Duodenal mucosa (tissue), 2 donors: ENCODE data around the gene RGMA.

Experiments used
- H3K27ac ChIP-seq: one replicate; pipeline ENCODE4 v1.7.0; 2013; ENCODE audit warnings: low read depth, low read length
- H3K27me3 ChIP-seq, 2 donors: one replicate each; pipeline ENCODE4 v1.7.0; 2013; ENCODE audit warnings: low read length in 2 of 2, control low read depth in 1 of 2; ENCODE audit not compliant: insufficient read depth in 2 of 2, control insufficient read depth in 1 of 2
- H3K36me3 ChIP-seq, 2 donors: one replicate each; pipeline ENCODE4 v1.7.0; 2013; ENCODE audit warnings: low read length in 2 of 2, control low read depth in 1 of 2; ENCODE audit not compliant: insufficient read depth in 2 of 2, control insufficient read depth in 1 of 2
- H3K4me1 ChIP-seq, 2 donors: one replicate each; pipeline ENCODE4 v1.7.0; 2013; ENCODE audit warnings: low read length in 2 of 2, control low read depth in 1 of 2; ENCODE audit not compliant: insufficient read depth in 2 of 2, control insufficient read depth in 1 of 2
- H3K4me3 ChIP-seq, 2 donors: one replicate each; pipeline ENCODE4 v1.7.0; 2013; ENCODE audit warnings: low read length in 2 of 2, low read depth in 1 of 2
- H3K9ac ChIP-seq, 2 donors: one replicate each; pipeline ENCODE4 v1.7.0; 2013; ENCODE audit warnings: low read length in 2 of 2, low read depth in 1 of 2
- H3K9me3 ChIP-seq, 2 donors: one replicate each; pipeline ENCODE4 v1.7.0; 2013; ENCODE audit warnings: low read length in 2 of 2, control low read depth in 1 of 2; ENCODE audit not compliant: control insufficient read depth in 1 of 2

RGMA gene, protein sequence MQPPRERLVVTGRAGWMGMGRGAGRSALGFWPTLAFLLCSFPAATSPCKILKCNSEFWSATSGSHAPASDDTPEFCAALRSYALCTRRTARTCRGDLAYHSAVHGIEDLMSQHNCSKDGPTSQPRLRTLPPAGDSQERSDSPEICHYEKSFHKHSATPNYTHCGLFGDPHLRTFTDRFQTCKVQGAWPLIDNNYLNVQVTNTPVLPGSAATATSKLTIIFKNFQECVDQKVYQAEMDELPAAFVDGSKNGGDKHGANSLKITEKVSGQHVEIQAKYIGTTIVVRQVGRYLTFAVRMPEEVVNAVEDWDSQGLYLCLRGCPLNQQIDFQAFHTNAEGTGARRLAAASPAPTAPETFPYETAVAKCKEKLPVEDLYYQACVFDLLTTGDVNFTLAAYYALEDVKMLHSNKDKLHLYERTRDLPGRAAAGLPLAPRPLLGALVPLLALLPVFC

DNA sequence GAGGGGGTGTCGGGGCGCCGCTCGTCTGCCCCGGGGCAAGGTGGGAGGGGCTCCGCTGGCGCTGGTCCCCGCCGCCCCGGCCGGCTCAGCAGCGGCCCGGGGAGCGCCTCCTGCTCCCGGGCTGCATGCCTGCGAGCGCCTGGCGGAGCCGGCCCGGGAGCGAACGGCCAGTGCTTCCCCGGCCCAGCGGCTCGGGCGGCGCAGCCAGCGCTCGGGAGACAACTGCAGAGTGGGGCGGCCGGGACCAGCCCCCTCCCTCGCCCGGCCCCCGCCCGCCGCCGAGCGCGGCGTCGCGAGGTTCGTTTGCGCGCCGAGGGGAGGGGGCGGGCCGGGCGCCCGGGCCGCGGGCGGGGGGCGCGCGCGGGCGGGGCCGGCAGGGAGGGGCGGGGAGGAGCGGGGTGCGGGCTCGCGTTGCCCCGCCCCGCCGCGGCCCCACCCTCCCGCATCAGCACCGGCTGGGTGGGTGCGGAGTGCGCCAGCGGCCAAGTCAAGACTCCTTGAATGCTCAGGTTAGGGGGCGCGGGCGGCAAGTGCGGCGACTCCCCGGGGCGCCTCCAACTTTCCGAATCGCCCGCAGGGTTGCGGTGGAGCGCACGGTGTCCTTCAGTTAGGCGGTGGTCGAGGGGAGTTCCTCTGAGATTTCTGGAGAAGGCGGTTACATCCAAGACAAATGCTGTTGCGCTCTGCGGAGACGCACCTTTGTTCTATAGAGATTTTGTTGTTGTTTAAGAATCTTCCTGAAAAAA is at the start of gene RGMA:
Gene RGMA, minus strand, starts transcription at position 231 of the 746 bp plus-strand sequence. CDS start 279 bp downstream, outside the sequence.
- Histone ChIP-seq H3K9ac (no peak within 1 kb of the TSS), H3K27me3 (peaks cover 60 to 63% of the 10 kb centered on the region in 2 donors), H3K27ac (no peak within 1 kb of the TSS), H3K9me3 (no peaks in the 10 kb centered on the region), H3K4me1 (peaks cover 0 to 4% of the 10 kb centered on the region in 2 donors), H3K36me3 (no peaks in the 10 kb centered on the region), H3K4me3 (peak within 1 kb of the TSS; percentile 30 to 45)

DNA sequence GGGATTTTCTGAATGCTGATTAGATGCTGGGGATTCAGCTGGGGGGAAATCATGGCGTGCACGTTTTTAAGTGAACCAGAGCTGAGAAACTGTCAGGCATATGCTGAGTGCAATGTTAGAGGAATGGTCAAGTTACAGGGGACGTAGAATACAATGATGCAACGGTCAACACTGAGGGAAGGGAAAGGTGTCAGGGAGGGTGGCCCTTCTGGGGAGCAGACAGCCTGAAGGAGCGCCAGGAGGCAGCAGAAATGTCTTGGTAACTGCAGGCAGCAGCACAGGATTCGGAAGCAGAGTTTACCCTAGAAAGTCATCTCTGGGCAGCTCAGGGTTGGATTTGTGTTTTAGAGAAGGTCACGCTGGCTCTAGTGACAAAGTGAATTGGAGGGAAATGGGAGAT is 47.6 kb upstream of the RGMA start:
- no peaks in the 10 kb centered on the region for H3K36me3 ChIP-seq
- no peak overlapping the region for H3K27ac ChIP-seq
- H3K9ac ChIP-seq = no peak overlapping the region
- no peaks in the 10 kb centered on the region for H3K9me3 ChIP-seq
- H3K27me3 ChIP-seq = peaks cover 0 to 3% of the 10 kb centered on the region in 2 donors
- H3K4me1 ChIP-seq = no peaks in the 10 kb centered on the region
- H3K4me3 ChIP-seq = no peak overlapping the region

DNA sequence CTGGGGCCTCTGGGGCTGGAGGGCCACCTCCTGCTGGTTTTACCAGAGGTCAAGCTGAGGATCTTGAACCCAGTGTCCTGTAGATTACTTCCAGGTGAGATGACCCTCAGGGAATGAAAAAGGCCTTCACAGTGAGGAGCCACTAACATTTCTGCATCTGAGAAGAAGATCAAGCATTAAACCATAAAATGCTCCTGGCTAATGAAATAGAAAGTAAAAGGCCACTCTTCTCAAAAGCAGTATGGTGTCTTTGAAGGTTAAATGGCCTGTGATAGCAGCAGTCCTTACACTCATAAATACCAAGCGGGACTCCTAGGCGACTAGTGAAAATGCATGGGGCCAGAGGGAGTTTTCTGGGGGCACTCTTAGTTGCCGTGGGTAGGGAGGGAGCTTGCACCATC is 47.0 kb upstream of the RGMA start:
- no peaks in the 10 kb centered on the region for H3K4me1 ChIP-seq
- no peaks in the 10 kb centered on the region for H3K9me3 ChIP-seq
- H3K4me3 ChIP-seq = no peak overlapping the region
- no peaks in the 10 kb centered on the region for H3K36me3 ChIP-seq
- H3K27me3 ChIP-seq = peaks cover 0 to 3% of the 10 kb centered on the region in 2 donors
- no peak overlapping the region for H3K9ac ChIP-seq
- no peak overlapping the region for H3K27ac ChIP-seq

DNA sequence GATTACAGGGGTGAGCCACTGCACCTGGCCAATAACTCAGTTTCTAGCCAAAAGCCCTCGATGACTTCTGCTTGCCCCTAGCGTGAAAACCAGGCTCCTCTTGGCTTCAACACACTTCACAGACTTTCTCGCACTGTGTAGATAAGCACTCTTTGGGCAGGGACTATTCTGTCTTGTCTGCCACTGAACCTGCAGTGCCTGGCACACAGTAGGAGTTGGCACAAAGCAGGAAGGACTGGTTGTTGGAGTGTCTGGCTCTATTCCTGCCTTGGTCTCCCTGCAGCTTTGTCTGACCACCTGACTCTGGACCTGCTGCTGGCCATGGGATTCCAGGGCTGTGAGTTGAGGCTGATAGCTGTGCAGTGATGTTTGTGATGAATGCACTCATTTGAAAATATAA is 46.4 kb upstream of the RGMA start:
- peaks cover 0 to 3% of the 10 kb centered on the region in 2 donors for H3K27me3 ChIP-seq
- no peaks in the 10 kb centered on the region for H3K4me1 ChIP-seq
- H3K9ac ChIP-seq = no peak overlapping the region
- no peaks in the 10 kb centered on the region for H3K36me3 ChIP-seq
- H3K4me3 ChIP-seq = no peak overlapping the region
- H3K9me3 ChIP-seq = no peaks in the 10 kb centered on the region
- H3K27ac ChIP-seq = no peak overlapping the region

DNA sequence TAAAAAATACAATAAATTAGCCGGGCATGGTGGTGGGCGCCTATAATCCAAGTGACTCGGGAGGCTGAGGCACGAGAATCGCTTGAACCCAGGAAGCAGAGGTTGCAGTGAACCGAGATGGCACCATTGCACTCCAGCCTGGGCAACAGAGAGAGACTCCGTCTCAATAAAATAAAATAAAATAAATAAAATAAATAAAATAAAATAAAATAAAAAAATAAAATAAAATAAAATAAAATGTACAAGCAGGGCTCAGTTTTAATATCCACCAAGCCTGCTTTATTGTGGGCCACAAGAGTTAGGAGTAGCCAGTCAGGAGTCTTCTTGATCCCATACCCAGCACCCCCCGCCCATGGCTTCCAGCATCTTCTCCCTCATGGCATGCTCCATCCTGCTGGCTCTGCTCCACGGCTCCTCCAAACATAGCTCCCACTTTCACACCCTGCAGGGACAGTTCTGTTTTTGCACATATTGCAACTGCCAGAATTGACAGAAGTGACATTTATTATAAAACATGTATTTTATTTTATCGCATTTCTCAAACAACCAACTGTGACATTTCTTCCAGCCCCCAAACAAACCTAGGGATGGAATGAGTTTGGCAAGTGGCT is 42.6 kb upstream of the RGMA start:
- Histone ChIP-seq H3K4me1 (no peaks in the 10 kb centered on the region), H3K27me3 (no peaks in the 10 kb centered on the region), H3K27ac (no peak overlapping the region), H3K9me3 (no peaks in the 10 kb centered on the region), H3K9ac (no peak overlapping the region), H3K36me3 (no peaks in the 10 kb centered on the region), H3K4me3 (no peak overlapping the region)

DNA sequence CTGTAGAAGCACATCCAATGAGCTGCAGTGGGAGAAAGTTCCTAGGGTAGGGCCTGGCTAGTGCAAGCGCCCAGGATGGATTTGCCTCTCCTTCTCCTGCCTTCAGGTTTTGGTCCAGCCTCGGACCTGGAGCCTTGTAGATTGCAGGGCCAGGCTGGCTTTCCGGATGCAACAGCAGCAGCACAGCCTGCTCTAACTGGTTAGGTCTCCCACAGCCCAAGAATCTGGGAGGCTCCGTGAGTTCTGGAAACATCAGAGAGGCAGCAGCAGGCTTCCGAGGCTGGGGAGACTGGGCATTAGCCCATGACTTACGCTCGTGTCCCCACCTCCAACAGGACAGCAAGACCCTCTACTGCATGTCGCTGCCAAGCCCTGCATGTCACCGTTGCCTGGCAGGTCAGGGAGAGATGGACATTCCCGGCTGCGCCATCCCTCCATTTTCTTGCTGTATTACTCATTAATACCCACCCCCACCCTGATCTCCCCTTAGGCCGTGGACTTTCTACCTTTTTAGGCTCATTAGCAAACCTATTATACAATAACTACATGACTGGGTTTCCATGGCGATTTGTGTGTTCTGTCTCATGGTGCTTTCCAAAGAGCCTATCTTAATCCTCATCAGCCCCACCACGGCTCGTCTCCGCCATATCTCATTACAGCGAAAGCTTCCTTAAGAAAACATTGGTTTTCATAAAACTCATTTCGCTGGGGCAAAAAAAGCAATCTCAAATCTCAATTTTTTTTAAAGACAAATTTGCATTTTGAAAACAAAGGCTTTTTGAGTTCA is 40.9 kb upstream of the RGMA start:
- no peaks in the 10 kb centered on the region for H3K27me3 ChIP-seq
- no peaks in the 10 kb centered on the region for H3K4me1 ChIP-seq
- no peak overlapping the region for H3K4me3 ChIP-seq

DNA sequence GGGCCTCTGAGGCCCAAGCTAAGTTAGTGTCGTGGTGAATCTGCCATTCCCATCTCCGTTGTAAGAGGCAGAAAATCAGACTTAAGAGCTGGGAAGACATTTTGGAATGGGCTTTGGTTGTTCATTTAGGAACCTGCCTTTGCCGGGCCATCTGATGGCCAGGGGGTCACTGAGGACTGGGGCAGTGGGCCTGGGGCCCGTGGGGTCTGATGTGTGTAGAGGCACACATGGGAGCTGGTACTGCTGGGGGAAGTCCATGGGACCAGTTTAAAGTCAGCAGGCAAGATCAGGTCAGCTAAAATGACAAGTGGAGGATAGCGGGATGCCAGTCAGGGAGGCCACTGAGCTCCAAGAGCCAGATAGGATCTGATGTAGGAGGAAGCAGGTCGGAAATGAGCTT is 38.3 kb upstream of the RGMA start:
- Histone ChIP-seq H3K9ac (no peak overlapping the region), H3K4me3 (no peak overlapping the region), H3K27me3 (no peaks in the 10 kb centered on the region), H3K27ac (no peak overlapping the region), H3K36me3 (no peaks in the 10 kb centered on the region), H3K4me1 (no peaks in the 10 kb centered on the region), H3K9me3 (no peaks in the 10 kb centered on the region)

More for the DNA sequence above, 40.9 kb upstream of the RGMA start:
- Histone ChIP-seq H3K27ac (no peak overlapping the region), H3K36me3 (no peaks in the 10 kb centered on the region), H3K9ac (no peak overlapping the region), H3K9me3 (no peaks in the 10 kb centered on the region)

DNA sequence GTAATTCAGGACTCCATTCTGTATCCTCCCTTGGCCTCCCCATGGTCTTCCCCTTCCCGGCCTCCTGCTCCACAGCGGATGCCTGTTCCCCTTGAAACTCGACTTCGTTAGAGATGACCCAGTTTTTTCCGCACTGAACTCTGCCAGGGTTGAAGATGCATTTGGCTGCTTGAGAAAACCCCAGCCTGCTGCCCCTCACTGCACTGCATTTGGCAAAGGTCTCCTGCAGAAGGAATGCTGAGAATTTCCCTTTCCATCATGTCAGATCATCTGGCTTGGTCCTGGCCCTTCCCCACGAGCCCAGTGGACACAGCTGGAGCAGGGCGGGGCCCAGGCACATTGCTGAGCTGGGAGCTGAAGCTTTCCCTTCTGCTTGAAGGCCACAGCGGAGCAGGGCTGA is 37.6 kb upstream of the RGMA start:
- no peak overlapping the region for H3K27ac ChIP-seq
- H3K4me1 ChIP-seq = no peaks in the 10 kb centered on the region
- no peaks in the 10 kb centered on the region for H3K36me3 ChIP-seq
- H3K27me3 ChIP-seq = no peaks in the 10 kb centered on the region
- no peaks in the 10 kb centered on the region for H3K9me3 ChIP-seq
- no peak overlapping the region for H3K9ac ChIP-seq
- no peak overlapping the region for H3K4me3 ChIP-seq

DNA sequence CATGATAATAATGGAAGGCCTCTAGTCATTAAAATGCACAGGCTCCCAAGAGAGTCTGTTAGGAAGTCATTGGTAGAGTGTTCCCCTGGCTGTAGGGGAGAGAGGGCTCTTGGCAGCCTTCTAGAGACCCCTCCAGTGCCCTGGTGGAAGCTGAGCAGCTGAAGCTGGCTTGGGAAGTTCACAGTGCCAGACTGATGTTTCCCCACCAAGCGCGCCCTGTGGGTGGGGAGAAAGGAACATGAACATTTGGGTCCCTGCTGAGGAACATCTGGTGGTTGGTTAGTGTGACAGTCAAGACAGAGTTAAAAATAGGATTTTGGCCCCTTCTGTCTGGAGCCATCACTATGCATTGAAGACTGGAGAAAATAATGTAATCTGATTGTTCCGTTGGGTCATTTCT is 37.1 kb upstream of the RGMA start:
- no peak overlapping the region for H3K27ac ChIP-seq

More for the DNA sequence above, 37.1 kb upstream of the RGMA start:
- Histone ChIP-seq H3K9me3 (no peaks in the 10 kb centered on the region), H3K27me3 (no peaks in the 10 kb centered on the region), H3K4me1 (no peaks in the 10 kb centered on the region), H3K4me3 (no peak overlapping the region), H3K9ac (no peak overlapping the region), H3K36me3 (no peaks in the 10 kb centered on the region)
